DOHH2 (cell line): ENCODE data around the gene N4BP3.
A peak's percentile ranks its signal among the peaks of the same experiment; 100 is the strongest.

ENCODE experiments used
- H3F3A ChIP-seq: fragments of 200-600 bp; sonication (generic), shearing (Covaris generic); 2 replicates; pipeline ENCODE4 v1.6.0; 2016; ENCODE audit warnings: antibody characterized with exemption, mild to moderate bottlenecking; ENCODE audit not compliant: control insufficient read depth, insufficient read depth
- H3K27ac ChIP-seq: fragments of 200-600 bp; sonication (generic); 2 replicates; pipeline ENCODE4 v1.5.1; 2014; ENCODE audit warnings: low read depth, mild to moderate bottlenecking, low read length, moderate library complexity
- H3K27me3 ChIP-seq: fragments of 200-600 bp; sonication (generic); 2 replicates; pipeline ENCODE4 v1.6.1; 2014; ENCODE audit warnings: mild to moderate bottlenecking, low read length, mixed read lengths; ENCODE audit not compliant: control insufficient read depth
- H3K36me3 ChIP-seq: fragments of 200-600 bp; sonication (generic); 2 replicates; pipeline ENCODE4 v1.6.1; 2014; ENCODE audit warnings: mild to moderate bottlenecking, low read length, moderate library complexity, mixed read lengths; ENCODE audit not compliant: control insufficient read depth
- H3K4me1 ChIP-seq: fragments of 200-600 bp; sonication (generic); 2 replicates; pipeline ENCODE4 v1.6.1; 2014; ENCODE audit warnings: mild to moderate bottlenecking, low read length, mixed read lengths; ENCODE audit not compliant: control insufficient read depth
- H3K4me2 ChIP-seq: fragments of 200-600 bp; sonication (generic); 2 replicates; pipeline ENCODE4 v1.6.0; 2014; ENCODE audit warnings: mild to moderate bottlenecking, low read length, moderate library complexity
- H3K4me3 ChIP-seq: fragments of 200-600 bp; sonication (generic); 2 replicates; pipeline ENCODE4 v1.5.1; 2014; ENCODE audit warnings: mild to moderate bottlenecking, low read length, mixed read lengths
- H3K79me2 ChIP-seq: fragments of 200-600 bp; sonication (generic); 2 replicates; pipeline ENCODE4 v1.6.1; 2014; ENCODE audit warnings: mild to moderate bottlenecking, low read length, mixed read lengths; ENCODE audit not compliant: control insufficient read depth
- H3K9me2 ChIP-seq: fragments of 200-600 bp; sonication (generic); replicated peaks from 2 replicates; pipeline ENCODE4 v1.6.1; 2014; ENCODE audit warnings: mild to moderate bottlenecking, low read length, mixed read lengths; ENCODE audit not compliant: control insufficient read depth
- H3K9me3 ChIP-seq: fragments of 200-600 bp; sonication (generic); 2 replicates; pipeline ENCODE4 v1.6.1; 2014; ENCODE audit warnings: antibody characterized with exemption, low read length, mixed read lengths; ENCODE audit not compliant: control insufficient read depth, insufficient read depth
- H4K20me1 ChIP-seq: fragments of 200-600 bp; sonication (generic); 2 replicates; pipeline ENCODE4 v1.6.0; 2014; ENCODE audit warnings: low read depth, mild to moderate bottlenecking, antibody characterized with exemption, low read length, moderate library complexity; ENCODE audit not compliant: control insufficient read depth, insufficient read depth
- CTCF ChIP-seq: fragments of 200-600 bp; sonication (generic); IDR thresholded peaks from one replicate; pipeline ENCODE4 v1.5.1; 2014; ENCODE audit warnings: antibody characterized with exemption, mild to moderate bottlenecking, low read depth, low read length; ENCODE audit not compliant: poor library complexity, severe bottlenecking
- EZH2phosphoT487 ChIP-seq: fragments of 200-600 bp; sonication (generic); IDR thresholded peaks from 2 replicates; pipeline ENCODE4 v1.6.1; 2017; ENCODE audit warnings: borderline replicate concordance, mild to moderate bottlenecking, antibody characterized with exemption, low read length, moderate library complexity, mixed read lengths

N4BP3 gene

GRCh38 chr5:178113141-178113787, at the start of gene N4BP3:
Gene N4BP3, plus strand, starts transcription at chr5:178113532. Its CDS starts 6,052 bp downstream, at chr5:178119584.
- Histone ChIP-seq H3K79me2 (peaks cover 48% of the 10 kb centered on the region), H3F3A (peaks cover 46% of the 10 kb centered on the region), H3K9me2 (no peaks in the 10 kb centered on the region), H3K4me3 (peak within 1 kb of the TSS; percentile 99), H3K4me2 (peak within 1 kb of the TSS; percentile 96), H3K27ac (peak within 1 kb of the TSS; percentile 97), H3K27me3 (no peaks in the 10 kb centered on the region), H3K4me1 (peaks cover 55% of the 10 kb centered on the region), H4K20me1 (no peaks in the 10 kb centered on the region), H3K9me3 (no peaks in the 10 kb centered on the region), H3K36me3 (peaks cover 41% of the 10 kb centered on the region)
- TF ChIP-seq EZH2phosphoT487, result no peak
- TF ChIP-seq CTCF, result peak; percentile 36

- Histone ChIP-seq H3K4me2 (peak overlapping the region; percentile 71), H3K27ac (peak overlapping the region; percentile 88), H3K9me2 (no peaks in the 10 kb centered on the region), H3K9me3 (no peaks in the 10 kb centered on the region), H3K4me3 (peak overlapping the region; percentile 43), H3F3A (peaks cover 21% of the 10 kb centered on the region), H3K4me1 (peaks cover 56% of the 10 kb centered on the region), H3K27me3 (no peaks in the 10 kb centered on the region), H3K36me3 (no peaks in the 10 kb centered on the region), H3K79me2 (no peaks in the 10 kb centered on the region), H4K20me1 (no peaks in the 10 kb centered on the region)
- TF ChIP-seq CTCF (no peak), EZH2phosphoT487 (no peak)
These were observed 45.6 kb upstream of the N4BP3 start for GRCh38 chr5:178067755-178068154.

GRCh38 chr5:178068293-178068692, 45.0 kb upstream of the N4BP3 start:
- H3K27me3 ChIP-seq, result no peaks in the 10 kb centered on the region
- H3K27ac ChIP-seq, result peak overlapping the region; percentile 88
- H3K4me3 ChIP-seq, result peak overlapping the region; percentile 43
- no peaks in the 10 kb centered on the region for H3K9me2 ChIP-seq
- H3K4me2 ChIP-seq, result peak overlapping the region; percentile 71
- H3K9me3 ChIP-seq, result no peaks in the 10 kb centered on the region
- peaks cover 19% of the 10 kb centered on the region for H3F3A ChIP-seq
- H3K36me3 ChIP-seq, result no peaks in the 10 kb centered on the region
- no peaks in the 10 kb centered on the region for H3K79me2 ChIP-seq
- TF ChIP-seq EZH2phosphoT487 (no peak), CTCF (no peak)
- H4K20me1 ChIP-seq, result no peaks in the 10 kb centered on the region
- peaks cover 60% of the 10 kb centered on the region for H3K4me1 ChIP-seq
